Embryonic facial prominence (tissue), 1 donor: ENCODE measurements around the gene DGKE.

ENCODE experiments used
- DNase-seq: peaks from one replicate; pipeline ENCODE4 v3.0.0-alpha.2; 2016; ENCODE audit errors: extremely low spot score

Gene DGKE

DNA sequence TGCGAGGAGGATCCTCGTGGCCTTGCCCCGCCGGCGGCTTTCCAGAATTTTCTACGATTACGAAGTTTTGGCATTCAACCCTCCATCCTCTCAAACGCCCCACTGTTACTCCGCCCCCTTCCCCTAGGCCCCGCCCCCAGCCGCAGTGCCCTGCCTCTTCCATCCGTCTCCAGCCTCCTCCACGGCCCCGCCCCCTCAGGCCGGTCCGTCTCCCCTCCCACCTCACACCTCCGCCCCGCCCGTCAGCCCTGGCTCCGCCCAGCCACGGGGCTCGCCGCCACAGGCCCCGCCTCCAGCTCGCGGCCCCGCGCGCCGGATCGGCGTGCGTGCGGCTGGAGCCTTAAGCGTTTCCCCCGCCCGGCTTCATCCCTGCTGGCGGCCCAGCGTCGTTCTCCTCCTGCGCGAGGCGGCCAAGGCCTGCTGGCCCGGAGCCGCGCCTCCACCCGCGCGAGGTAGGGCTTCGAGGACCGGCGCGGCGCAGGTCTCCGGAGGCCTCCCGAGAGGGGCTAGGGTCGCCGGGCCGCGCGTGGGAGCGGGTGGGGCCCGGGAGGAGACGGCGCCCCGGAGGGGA lies at the start of gene DGKE, which contains the start of gene C17orf67:
DGKE (plus strand) TSS at position 343 of the 571 bp plus-strand sequence. CDS start 645 bp downstream, outside the sequence.
C17orf67 (minus strand) TSS at position 112 of the 571 bp plus-strand sequence. CDS start 18,110 bp downstream, outside the sequence.
- DNase-seq, result peak; percentile 91

DNA sequence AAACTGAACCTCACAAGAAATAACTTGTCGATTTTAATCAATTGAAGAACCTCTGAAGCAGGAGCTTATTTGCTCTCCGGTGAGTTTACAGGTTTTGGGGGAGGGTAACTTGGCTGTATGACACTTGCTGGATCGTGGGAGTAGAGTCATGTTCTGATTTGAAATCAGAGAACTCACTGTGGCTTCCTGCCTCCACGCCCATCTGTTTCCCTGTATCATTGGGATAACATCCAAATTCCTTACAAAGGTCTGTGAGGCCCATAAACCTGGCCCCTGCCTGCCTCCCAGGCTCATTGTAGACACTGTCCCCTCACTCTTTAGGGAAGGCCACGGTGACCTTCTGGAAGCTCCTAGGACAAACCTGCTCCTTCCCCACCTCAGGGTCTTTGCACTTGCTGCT lies 48.5 kb upstream of the DGKE start:
- DNase-seq, result no peak

DNA sequence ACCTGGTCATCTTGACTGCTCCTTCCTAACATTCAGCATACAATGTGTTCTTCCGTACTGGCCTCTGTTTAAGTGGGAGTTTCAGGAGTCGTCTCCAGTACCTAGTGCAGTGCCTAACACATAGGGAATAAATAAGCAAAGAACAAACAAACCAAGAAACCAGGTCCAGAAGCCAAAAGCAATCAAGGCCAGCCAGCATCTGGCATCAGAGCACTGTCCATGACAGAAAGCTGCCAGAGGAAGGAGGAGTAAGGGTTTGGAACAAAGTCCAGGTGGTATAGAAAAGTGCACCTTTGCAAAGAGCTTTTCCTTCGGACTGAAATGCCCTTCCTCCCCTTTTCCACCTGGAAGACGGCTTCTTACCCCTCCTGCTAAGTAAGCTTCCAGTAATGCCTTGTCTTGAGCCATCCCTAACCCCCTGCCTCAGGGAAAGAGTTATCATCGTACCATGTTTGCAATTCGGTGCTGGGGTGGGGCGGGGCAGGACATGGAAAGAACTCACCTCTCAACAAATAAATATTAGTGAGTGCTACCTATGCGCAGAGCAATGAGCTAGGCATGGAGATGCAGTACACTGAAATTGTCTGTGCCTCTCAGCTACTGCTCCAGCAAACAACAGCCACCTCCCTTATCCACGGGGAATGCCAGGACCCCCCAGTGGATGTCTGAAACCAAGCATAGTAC lies 47.8 kb upstream of the DGKE start:
- no peak for DNase-seq

DNA sequence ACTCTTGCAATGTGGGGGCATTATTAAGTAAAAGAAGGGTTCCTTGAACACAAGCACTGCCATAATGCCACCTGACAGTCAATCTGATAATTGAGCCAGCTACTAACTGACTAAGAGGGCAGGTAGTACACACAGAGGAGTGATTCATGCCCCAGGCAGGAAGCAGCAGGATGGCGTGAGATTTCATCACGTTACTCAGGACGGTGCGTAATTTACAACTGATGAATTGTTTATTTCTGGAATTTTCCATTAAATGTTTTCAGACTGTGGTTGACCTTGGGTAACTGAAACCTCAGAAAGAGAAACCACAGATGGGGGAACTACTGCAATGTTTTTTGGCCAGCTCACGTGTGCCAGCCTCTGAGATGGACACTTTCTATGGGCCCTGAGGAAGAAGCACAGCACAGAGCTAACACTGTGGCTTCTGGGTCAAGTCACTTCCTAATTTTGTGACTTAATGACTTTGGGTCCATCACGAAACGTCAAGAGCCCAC lies 46.9 kb upstream of the DGKE start:
- no peak for DNase-seq

DNA sequence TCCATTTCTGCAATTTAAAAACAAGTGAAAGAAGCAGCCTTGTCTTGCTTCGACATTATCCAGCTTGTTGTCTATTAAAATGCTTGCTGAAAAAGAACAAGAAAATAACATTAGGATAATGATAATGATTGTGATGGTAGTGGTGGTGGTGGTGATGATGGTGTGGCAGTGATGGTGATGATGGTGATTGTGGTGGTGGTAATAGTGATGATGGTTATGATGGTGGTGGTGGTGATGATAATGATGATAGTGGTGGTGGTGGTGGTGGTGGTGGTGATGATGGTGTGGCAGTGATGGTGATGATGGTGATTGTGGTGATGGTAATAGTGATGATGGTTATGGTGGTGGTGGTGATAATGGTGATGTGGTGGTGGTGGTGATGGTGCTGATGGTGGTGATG lies 41.7 kb upstream of the DGKE start:
- no peak for DNase-seq

DNA sequence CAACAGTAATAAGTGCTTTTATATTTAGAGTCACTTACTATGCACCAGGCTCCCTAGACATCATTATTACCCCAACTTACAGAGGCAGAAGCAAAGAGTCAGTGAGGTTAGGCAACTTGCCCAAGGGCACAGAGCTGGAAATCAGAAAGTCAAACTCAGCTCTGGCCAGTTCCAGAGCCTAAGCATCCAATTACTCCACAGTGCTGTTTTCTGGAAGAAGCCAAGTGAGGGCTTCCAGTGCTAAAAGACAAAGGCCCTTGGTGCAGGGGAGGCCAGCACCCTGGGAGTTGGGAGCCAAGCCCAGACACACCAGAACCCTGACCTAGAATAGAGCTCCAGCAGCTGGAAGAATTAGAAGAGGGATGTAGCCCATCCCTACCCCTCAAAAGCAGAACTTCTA lies 40.4 kb upstream of the DGKE start:
- no peak for DNase-seq

DNA sequence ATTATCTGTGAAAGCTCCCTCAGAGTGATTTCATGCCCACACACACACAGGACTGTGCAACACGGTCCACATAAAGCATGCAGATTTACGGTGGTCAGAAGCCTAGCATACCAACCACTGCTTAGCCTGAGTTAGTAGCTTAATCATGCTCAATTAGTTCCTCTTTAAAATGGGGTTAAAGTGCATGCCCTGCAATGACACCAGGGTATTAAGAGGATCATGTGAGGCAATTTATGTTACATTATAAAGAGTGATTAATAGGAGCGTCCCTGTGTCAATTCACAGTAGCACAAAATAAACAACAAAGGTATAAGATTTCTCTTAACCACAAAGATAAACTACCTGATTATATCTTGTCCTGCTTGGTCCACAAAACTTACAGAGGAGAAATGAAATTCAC lies 40.0 kb upstream of the DGKE start:
- no peak for DNase-seq

DNA sequence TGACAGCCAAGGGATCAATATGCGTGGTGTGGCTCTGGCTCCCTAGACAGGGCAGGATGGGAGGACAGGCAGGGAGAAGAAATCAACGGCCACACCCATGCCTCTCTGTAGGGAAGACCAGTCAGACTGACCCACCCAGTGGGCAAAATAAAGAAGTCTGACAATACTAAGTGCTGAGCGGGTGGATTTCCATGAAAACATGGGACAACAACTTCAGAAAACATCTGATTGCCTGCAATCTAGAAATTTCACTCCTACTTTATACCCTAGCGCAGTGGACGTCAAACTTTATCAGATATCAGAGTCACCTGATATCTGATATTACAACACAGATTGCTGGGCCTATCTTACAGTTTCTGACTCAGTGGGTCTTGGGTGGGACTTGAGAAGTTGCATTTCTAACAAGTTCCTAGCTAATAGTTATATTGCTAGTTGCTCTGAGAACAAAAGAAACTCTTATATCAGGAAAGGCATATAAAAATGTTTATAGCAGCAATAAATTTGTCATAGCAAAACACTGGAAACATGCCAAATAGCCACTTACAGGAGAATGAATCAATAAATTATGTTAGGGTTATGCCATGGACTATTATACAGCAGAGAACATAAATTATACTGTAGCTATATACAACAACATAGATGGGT lies 38.6 kb upstream of the DGKE start:
- DNase-seq, result no peak

DNA sequence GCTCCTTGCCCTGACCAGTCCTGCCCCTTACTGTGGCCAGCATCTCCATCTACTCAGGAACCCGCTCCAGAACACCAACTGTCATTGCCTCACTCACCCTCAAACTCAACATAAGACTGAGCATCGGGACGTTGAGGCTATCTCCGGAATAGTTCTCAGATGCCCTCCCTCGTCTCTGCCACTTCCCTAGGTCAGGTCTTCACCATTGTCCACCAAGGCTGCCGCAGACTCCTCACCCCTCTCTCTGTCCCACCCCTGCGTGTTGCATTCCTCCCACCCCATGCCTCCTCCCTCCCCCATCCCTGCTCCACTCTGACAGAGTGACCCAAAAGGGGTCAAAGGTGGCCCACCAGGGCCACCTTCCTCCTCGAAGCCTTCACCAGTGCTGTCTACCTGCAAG lies 37.4 kb upstream of the DGKE start:
- no peak for DNase-seq

DNA sequence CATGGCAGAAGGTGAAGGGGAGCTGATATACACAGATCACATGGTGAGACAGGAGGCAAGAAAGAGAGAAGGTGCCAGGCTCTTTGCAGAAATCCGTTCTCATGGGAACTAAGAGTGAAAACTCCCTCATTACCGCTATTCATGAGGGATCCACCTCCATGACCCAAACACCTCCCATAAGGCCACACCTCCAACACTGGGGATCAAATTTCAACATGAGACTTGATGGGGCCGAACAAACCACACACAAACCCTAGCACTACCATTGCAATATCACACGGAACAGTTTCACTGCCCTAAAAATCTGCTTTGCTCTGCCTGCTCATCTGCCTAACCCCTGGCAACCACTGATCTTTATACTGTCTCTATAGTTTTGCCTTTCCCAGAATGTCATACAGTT lies 35.0 kb upstream of the DGKE start:
- no peak for DNase-seq

DNA sequence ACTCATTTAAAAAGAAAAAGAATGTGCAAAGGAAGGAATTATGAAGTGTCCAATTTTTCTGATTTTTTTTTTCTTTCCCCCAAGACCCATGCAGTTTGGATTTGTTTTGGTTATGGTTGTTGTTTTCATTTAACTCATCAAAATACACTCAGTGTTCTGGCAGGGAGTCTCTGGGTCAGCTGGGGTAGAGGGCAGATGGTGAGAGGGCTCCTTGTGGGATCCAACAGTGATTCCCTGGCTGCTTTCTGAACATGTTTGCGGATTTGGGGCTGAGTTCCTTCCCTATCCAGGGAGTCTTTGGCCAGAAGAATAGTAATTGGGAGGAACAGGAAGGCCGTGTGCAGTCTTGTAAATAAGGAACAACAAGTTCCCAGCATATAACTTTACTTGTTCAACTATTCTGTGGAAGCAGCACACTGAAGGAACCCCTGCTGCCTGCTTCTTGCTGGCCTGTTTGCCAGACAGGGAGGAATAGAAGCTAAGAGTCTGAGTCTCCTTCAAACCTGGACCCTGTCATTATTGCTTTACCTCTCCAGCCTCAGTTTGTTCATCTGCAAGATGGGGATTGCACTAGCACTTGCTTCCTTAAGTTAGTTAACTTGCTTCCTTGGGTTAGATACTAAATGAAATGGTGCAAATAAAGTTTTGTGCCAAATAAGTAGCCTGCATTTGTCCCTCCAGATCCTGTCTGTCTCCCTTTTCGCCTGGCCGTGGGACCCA lies 32.3 kb upstream of the DGKE start:
- DNase-seq, result no peak

DNA sequence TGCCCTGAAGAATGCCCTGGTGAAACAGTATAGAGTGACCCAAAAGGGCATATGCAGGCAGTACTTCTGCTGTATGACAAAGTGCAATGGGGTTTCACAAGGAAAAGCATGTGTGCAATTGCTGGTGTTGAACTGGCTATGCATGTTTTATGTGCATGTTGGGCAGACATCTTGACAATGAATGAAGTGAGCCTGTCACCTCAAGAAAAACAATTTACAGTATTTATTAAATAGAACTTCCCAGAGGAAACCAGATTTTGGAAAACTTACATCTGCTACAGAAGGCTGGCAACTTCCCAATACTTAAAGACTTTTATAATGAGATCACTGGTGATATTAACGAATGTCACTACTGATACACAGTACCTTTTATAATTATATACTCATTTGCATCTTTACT lies 30.9 kb upstream of the DGKE start:
- no peak for DNase-seq

DNA sequence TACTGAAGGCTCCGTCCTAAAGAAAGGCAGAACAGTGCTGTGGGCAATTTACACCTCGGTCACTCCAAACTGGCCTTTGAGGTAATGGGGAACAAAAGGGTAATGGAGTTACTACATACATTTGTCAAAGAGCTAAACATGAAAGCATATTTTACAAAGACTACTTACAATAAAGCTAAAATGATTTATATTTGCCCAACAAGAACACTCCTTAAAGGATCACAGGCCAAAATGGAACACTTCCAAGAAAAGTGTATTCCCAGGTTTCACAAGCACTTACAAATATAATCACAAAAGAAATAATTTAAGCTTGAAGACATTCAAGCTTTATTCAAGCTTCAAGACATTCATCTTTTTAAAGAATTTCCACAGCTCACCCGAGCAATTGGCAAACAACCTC lies 29.5 kb upstream of the DGKE start:
- DNase-seq, result no peak

DNA sequence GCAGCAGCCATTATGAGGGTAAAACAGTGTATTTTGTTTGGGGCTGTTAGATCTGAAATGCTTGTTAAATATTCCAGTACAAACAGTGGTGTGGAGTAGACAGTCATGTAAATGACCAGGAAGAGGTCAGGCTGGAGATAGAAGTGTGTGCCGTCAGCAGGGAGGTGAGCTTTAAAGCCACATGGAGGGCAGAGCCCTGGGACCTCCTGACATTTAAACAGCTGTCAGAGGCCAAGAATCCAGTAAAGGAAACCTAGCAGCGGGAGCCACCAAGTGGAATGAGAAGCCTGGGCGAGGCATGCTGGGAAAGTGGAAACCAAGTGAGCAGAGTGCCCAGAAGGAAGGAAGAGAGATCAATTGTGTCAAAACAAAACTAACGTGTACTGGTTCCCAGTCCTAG lies 27.0 kb upstream of the DGKE start:
- no peak for DNase-seq

DNA sequence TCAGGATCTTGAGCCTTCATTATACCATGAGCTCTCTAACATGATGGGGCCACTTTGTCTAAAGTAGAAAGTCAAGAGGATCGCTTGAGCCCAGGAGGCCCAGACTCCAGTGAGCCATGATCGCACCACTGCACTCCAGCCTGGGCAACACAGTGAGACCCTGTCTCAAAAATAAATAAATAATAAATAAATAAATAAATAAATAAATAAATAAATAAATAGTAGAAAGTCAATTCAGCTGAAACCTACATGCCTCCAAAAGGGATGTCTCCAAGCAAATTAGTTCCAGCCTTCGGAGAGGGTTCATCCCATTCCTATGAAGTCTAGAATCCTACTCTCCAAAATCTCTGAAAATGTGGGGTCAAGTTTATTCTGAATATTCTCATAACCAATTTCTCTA lies 26.2 kb upstream of the DGKE start:
- no peak for DNase-seq

DNA sequence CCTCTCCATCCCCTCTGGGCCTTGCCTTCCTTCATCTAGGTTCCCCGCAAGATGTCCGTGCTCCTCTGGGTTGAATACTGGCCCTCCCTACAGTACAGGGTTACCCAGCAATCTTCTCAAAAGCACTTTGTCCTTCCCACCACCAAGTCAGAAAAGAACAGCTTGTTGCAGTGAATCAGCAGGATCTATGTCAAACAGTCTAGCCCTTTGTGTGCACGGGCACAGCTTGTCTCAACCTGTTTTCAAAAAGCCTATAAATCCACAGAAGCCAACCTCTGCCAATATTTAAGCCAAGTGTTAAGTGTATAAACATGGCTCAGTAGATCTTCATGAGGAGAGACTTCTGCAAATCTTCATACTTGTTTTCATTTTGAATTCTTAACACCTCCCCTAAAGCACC lies 25.4 kb upstream of the DGKE start:
- DNase-seq, result no peak

DNA sequence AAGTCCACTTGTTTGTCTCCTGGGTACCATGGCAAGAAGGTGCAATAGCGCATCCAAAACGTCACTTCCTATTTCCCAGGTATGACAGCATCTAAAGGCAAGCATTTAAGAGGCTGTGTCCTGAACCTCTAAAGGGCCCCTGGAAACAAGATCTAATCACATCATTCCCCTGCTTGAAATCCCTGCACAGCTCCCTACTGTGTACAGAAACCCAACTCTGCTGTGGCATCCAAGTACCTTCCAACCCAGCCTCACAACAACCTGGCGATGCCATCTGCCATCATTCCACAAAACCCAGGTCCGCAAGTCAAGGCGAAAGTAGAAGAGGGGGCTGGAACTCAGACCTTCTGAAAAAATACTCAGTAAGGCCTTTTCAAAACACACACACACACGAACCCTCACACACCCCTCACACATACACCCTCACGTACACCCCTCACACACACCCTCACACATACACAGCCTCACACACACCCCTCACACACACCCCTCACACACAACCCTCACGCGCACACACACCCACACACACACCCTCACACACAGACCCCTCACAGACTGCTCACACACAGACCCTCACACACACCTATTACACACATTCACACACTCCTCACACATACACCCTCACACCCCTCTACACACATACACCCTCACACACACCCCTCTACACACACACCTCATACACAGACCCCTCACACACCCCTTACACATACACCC lies 24.7 kb upstream of the DGKE start:
- no peak for DNase-seq

DNA sequence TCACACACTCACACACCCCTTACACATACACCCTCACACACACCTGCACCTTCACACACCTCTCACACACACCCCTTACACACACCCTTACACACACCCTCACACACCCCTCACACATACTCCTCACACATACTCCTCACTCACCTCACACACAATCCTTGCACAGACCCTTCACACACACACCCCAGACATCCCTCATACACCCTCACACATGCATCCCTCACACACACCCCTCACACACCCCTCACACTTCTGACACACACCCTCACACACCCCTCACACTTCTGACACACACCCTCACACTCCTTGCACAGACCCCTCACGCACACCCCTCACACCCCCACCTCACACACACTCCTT lies 24.2 kb upstream of the DGKE start:
- DNase-seq, result no peak

DNA sequence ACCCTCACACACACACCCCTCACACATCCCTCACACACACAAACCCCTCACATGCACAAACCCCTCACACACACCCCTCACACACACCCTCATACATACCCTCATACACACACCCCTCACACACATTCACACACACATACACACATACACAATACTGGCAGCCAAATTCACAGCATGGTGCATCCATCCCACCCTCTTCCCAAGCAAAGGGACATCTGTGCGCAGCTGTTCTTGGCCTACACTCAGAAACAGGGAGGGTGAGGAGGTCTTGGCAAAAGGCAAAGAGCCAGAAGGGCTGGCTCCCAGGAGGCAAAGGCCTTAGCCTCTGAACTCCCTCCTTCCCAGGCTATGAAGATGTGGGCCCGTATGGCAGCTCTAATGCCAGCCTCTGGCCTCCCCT lies 23.6 kb upstream of the DGKE start:
- no peak for DNase-seq

DNA sequence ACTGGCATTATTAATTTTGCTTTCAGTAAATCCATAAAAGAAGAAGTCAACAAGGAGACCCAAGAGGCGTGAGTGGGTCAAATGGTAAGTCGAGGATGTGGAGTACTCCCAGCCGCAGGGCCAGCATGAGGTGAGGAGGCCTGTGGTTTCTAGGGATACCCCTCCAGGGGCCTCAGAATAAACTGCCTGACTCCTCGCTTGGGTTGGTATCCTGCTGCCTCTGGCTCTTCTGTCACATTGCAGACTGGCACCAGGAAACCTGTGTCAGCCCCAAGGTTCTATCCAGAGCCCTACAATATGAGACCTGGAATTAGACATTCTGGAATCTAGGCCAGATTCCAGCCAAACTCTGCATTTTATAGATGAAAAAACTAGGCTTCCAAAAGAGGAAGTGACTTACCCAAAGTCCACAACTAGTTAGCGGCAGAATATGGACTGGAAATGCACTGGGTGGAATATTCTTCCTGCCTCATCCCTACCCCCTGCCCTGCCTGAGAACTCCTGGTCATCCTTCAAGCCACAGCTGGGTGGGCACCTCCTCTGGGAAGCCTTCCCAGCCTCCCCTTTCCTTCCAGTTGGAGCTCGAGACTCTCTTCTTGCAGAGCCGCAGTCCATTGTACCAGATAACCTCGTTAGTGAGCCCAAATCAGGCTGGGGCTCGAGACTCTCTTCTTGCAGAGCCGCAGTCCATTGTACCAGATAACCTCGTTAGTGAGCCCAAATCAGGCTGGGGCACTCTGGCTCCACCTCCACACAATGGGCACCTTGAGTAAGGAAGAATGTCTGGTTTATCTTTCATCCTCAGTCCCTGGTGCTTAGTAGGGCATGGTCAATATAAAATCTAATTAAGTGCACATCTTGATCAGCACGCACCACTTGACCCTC lies 22.8 kb upstream of the DGKE start:
- DNase-seq, result no peak

DNA sequence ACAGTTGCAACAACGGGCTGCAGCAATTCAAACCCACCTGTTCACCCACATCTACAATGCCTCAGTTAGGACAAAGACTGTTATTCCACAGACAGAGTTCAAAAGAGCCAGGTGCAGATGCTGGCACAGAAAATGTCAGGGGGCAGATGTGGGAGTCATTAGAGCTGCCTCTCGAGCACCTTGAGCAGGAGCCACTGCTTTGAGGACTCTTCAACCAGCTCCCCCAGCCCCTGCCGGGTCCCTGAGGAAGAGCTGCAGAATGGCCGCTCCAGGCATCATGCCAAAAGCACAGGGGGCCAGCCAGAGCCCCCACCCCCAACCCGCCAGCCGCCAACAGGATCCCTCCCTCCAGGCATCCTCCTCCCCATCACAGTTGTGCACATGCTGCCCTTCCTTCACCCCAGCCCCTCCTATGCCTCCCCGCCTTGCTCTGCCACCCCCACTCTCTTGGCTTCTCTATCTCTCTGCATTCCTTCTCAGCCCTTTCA lies 21.0 kb upstream of the DGKE start:
- no peak for DNase-seq
